Camera-type eye (tissue), 1 donor: ENCODE data around the gene A3GALT2. TPM values are rescaled to one million over a fixed set of nuclear protein-coding genes. Genes with fewer than 3 reads are reported as not detected.

Experiments used
- total RNA-seq: library from RNA; depleted of rRNA; stranded (reverse); fragments of >200 nt; gene quantifications from one replicate; pipeline ENCODE4 v1.2.3, GENCODE V29; 2014

Gene A3GALT2
- total RNA-seq: 0.66 TPM

DNA sequence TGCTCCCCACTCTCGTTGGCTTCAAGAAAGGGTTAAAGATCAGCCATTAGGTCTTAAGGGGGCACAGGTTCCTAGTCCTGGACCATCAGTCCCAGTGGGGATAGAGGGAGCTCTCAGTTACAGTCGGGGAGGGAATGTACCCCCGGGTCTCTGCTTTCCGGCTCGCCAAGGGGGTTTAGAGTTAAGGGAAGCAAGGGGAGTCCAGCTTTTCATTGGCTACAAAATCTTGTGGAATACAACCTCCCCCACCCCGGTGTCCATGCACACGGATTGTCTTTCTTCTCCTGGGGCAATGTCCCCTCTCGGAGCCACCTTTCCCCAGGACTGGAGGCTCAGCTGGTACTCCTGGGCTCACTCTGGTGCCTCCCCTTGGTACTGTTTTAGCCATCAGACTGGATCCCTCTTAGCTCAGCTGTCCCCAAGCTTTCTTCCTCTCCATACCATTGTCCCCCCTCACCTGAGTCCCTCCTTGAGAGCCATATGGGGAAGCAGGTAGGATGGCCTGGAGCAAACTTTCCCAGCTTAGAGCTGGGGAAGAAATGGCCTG, at the start of gene A3GALT2:
Gene A3GALT2 (minus strand): TSS at position 480 of the 547 bp plus-strand sequence. CDS start 0 bp downstream, at position 480.

Other genes starting within 250 kb of the A3GALT2 start
- 14.5 TPM for gene AZIN2, start 239.9 kb downstream of the A3GALT2 start, total RNA-seq
- gene TRIM62, start 139.1 kb downstream of the A3GALT2 start, total RNA-seq: 6.0 TPM
- 21.8 TPM for gene ZNF362, start 64.6 kb downstream of the A3GALT2 start, total RNA-seq
- 137 TPM for gene PHC2, start 110.0 kb upstream of the A3GALT2 start, total RNA-seq
- gene ZSCAN20, start 151.5 kb upstream of the A3GALT2 start, total RNA-seq: 19.5 TPM